Upper lobe of right lung (tissue), 1 donor: ENCODE results near the gene IL19. TPM values are rescaled to one million over a fixed set of nuclear protein-coding genes. Genes with fewer than 3 reads are reported as not detected.

Experiments used
- ATAC-seq: fragments of 200-7000 bp; cut with Tn5 transposase; one replicate; pipeline ENCODE4 v1.9.1; 2020; ENCODE audit warnings: mild to moderate bottlenecking, moderate library complexity
- DNase-seq: peaks from one replicate; pipeline ENCODE4 v3.0.0-alpha.2; 2020
- H3K27ac ChIP-seq: fragments of 200-600 bp; one replicate; pipeline ENCODE4 v1.8.0; 2022
- H3K27me3 ChIP-seq: fragments of 200-600 bp; one replicate; pipeline ENCODE4 v1.8.0; 2022; ENCODE audit warnings: mild to moderate bottlenecking
- H3K36me3 ChIP-seq: fragments of 200-600 bp; one replicate; pipeline ENCODE4 v1.8.0; 2022
- H3K4me1 ChIP-seq: fragments of 200-600 bp; one replicate; pipeline ENCODE4 v1.8.0; 2022
- H3K4me3 ChIP-seq: fragments of 200-600 bp; one replicate; pipeline ENCODE4 v1.8.0; 2022; ENCODE audit warnings: mild to moderate bottlenecking
- H3K9me3 ChIP-seq: fragments of 200-600 bp; one replicate; pipeline ENCODE4 v1.8.0; 2022
- CTCF ChIP-seq: fragments of 200-600 bp; IDR thresholded peaks from one replicate; pipeline ENCODE4 v1.8.0; 2022; ENCODE audit warnings: antibody characterized with exemption
- intact Hi-C: fragments of 100-400 bp; cut with DNase I; formaldehyde crosslinking; loops from one replicate; pipeline ENCODE4 v1.11.0; 2022
- total RNA-seq: library from RNA; stranded (reverse); fragmentation: NEBNext Ultra II Directional; extraction: Animal tissue kit (Norgen Biotek cat#: 25700); gene quantifications from one replicate; pipeline ENCODE4 v1.2.1, GENCODE V29; 2021
- donor health status: DM: no; HTN: yes; CAD: no; lungs with severe emphysema.

Gene IL19
- total RNA-seq, 1 donor from 2014 or later: not detected

DNA sequence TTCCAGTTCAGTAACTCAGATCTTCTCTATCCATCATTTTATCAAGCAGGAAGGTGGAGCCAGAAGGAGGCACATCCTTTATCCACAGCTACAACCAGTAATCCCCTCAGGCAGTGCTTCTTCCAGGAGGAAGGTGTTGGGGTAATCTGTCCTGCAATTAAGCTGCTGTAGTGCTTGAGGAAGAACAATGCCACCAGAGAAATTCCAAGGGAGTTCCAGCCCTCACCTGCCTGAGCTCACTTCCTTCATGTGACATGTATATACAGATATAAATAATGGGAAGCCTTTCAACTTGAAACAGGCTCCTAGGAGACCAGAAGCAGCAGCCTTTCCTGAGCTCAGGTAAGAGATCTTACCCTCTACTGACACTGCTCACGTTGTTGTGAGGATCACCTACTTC is 92.7 kb downstream of the IL19 start:
- H3K27me3 ChIP-seq: no peaks in the 10 kb centered on the region

GRCh38 chr1:206864939-206865671 is 94.5 kb downstream of the IL19 start, which contains the start of gene IL20:
TSS of gene IL20 (plus strand) at chr1:206865623. CDS start at chr1:206865853, 230 bp downstream.
- Histone ChIP-seq H3K36me3 (no peaks in the 10 kb centered on the region), H3K27ac (no peak within 1 kb of the TSS), H3K4me1 (peaks cover 8% of the 10 kb centered on the region), H3K27me3 (no peaks in the 10 kb centered on the region), H3K9me3 (no peaks in the 10 kb centered on the region), H3K4me3 (no peak within 1 kb of the TSS)
- ATAC-seq (peak; percentile 99), DNase-seq (peak; percentile 92)
- peak; percentile 92 for TF ChIP-seq CTCF
- intact Hi-C loops: no loop called here

More for the DNA sequence above, 92.7 kb downstream of the IL19 start:
- no peaks in the 10 kb centered on the region for H3K36me3 ChIP-seq
- no peak for TF ChIP-seq CTCF
- peaks cover 8% of the 10 kb centered on the region for H3K4me1 ChIP-seq
- H3K4me3 ChIP-seq: no peak overlapping the region
- H3K9me3 ChIP-seq: no peaks in the 10 kb centered on the region
- no peak for DNase-seq
- H3K27ac ChIP-seq: no peak overlapping the region
- ATAC-seq: no peak
- intact Hi-C loops: no loop called here

- no peak for DNase-seq
- Histone ChIP-seq H3K27me3 (no peaks in the 10 kb centered on the region), H3K4me1 (peaks cover 8% of the 10 kb centered on the region), H3K27ac (no peak overlapping the region), H3K36me3 (no peaks in the 10 kb centered on the region), H3K9me3 (no peaks in the 10 kb centered on the region), H3K4me3 (no peak overlapping the region)
- no peak for TF ChIP-seq CTCF
- intact Hi-C loops: no loop called here
- ATAC-seq: no peak
These were observed 95.5 kb downstream of the IL19 start for GRCh38 chr1:206866062-206866461.

GRCh38 chr1:206867239-206867638 is 96.7 kb downstream of the IL19 start:
- DNase-seq (no peak), ATAC-seq (no peak)
- H3K4me1 ChIP-seq: peaks cover 8% of the 10 kb centered on the region
- no peaks in the 10 kb centered on the region for H3K27me3 ChIP-seq
- H3K9me3 ChIP-seq: no peaks in the 10 kb centered on the region
- intact Hi-C loops: no loop called here
- no peak for TF ChIP-seq CTCF
- H3K36me3 ChIP-seq: no peaks in the 10 kb centered on the region
- no peak overlapping the region for H3K4me3 ChIP-seq
- H3K27ac ChIP-seq: no peak overlapping the region

- H3K27ac ChIP-seq: no peak overlapping the region
- H3K4me3 ChIP-seq: no peak overlapping the region
- peaks cover 8% of the 10 kb centered on the region for H3K4me1 ChIP-seq
- no peak for TF ChIP-seq CTCF
- ATAC-seq: no peak
- DNase-seq: no peak
- no peaks in the 10 kb centered on the region for H3K27me3 ChIP-seq
- intact Hi-C loops: no loop called here
- H3K9me3 ChIP-seq: no peaks in the 10 kb centered on the region
- no peaks in the 10 kb centered on the region for H3K36me3 ChIP-seq
These were observed 97.1 kb downstream of the IL19 start for GRCh38 chr1:206867716-206868115.
